DMS 273 treated with DMSO at 0.1 percent for 48 hours (cell line): ENCODE data around the gene TMEM150A.
"Not testable (repeated sequence)": the region's sequence is repeated elsewhere in the genome, so short reads cannot be mapped to it uniquely, and the experiment has no call there.

Experiments used
- DNase-seq: peaks from one replicate; lab custom pipeline; 2025; lab: John Stamatoyannopoulos, UW

Gene TMEM150A

DNA sequence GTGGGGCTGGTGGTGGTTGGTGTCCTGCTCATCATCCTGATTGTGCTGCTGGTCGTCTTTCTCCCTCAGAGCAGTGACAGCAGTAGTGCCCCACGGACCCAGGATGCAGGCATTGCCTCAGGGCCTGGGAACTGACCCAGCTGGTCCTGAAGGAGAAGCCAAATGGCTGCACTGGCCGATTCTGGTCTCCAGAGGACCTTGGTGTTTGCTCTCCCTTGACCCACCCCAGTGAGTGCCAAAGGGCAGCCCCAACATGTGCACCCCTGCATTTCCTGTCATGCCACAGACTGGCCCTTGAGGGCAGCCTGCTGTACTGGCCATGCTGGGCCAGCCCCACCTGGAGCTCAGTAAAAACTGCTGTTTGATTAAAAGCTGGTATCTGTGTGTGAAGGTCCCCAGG lies 9.5 kb downstream of the TMEM150A start:
- DNase-seq, result no peak

DNA sequence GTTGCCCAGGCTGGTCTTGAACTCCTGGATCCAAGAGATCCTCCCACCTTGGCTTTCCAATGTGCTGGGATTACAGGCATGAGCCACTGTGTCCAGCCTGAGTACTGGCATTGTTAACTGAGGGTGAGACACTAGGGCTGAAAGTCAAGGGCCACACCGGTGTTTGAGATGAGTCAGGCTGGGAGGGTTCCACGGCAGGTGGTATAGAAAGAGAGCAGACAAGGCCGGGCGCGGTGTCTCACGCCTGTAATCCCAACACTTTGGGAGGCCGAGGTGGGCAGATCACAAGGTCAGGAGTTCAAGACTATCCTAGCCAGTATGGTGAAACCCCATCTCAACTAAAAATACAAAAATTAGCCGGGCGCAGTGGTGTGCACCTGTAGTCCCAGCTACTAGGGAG lies 10.2 kb downstream of the TMEM150A start:
- DNase-seq, result not testable (repeated sequence)

DNA sequence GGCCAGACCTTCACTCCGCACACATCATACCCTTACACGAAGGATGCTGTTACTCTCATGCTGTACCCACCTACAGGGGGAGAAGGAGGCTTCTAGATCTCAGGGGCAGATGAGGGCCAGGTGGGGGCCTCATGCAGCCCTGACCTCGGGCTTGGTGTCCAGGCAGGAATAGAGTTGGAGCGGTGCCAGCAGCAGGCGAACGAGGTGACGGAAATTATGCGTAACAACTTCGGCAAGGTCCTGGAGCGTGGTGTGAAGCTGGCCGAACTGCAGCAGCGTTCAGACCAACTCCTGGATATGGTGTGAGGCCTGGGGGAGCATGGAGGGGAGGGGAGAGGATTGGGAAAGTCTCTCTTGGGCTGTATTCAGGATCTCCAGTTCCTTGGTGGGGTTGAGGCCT lies 10.9 kb downstream of the TMEM150A start:
- no peak for DNase-seq

DNA sequence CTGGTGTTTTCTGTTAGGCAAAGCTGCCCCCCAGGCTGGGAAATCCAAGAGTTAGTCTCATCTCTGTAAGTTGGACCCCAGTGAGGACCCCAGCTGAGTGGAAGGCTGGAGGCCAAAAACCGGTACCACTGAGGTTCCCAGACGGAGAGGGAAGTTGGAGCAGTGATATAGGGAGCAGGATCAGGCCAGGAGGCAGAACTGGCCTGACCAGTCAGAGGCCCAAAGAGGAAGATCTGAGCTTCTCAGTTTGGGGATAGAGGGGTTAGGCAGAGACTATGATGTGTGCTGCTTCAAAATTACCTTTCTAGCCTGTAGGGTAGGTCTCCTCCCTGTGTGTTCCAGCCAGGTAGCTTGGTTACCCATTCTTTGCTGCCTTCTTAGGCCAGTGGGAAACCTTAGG lies 11.5 kb downstream of the TMEM150A start:
- no peak for DNase-seq

DNA sequence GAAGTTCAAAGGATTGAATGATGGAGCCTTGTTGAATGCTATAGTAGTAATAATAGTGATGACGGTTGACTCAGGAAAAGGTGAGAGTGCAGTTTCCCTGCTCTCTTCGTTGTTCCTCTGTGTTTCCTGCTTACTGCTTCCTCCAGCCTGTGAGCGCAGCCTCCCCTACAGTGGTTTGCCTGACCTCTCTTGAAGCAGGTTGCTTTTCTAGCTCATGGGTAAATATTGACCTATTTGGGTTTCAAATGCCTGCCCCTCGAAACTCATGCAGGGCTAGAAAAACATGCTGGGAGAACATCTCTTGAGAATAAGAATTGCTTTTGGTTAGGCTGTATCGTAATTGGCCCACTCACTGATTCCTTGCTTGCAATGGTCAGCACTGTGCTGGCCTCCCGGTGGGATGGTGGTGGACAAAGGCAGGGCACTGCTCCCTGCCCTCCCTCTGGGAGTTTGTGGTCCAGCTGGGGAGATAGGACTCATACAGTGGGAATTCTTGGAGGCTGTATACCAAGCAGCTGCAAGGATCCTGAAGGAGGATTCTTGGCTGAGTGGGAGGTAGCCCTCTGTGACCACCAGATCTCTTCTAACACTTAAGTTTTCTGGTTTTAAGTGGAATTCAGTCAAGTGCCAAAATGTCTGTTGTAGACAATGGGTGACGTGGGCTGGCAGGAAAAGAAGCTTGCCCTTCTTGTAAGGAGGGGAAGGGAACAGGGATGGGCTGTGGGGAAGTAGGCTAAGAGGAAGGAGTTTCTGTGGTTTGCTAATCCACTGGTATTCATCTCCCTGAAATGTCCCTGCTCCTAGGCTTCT lies 12.3 kb downstream of the TMEM150A start:
- DNase-seq, result no peak

- no peak for DNase-seq
Observed at GRCh38 chr2:85589181-85589580, 13.3 kb downstream of the TMEM150A start.

DNA sequence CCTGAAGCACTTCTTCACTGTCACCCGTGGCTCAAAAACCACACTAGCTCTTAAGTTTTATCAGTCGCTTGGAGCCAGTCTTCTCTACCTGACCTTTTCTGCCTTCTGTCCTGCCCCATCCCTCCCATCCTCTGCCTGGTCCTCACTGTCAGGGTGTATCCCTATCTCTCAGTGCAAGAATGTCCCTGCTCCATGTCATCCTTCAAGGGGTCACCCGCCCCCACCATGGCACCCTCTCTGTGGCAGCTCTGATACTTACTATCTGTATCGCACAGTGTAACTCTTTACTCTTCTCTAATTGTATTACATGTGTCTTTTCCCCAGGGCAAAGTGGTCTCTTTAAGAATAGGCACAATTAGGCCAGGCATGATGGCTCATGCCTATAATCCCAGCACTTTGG lies 13.9 kb downstream of the TMEM150A start:
- DNase-seq, result no peak

- DNase-seq, result no peak
Observed at GRCh38 chr2:85588236-85588635, 14.3 kb downstream of the TMEM150A start.

- no peak for DNase-seq
Observed at GRCh38 chr2:85585781-85586105, 16.8 kb downstream of the TMEM150A start.

DNA sequence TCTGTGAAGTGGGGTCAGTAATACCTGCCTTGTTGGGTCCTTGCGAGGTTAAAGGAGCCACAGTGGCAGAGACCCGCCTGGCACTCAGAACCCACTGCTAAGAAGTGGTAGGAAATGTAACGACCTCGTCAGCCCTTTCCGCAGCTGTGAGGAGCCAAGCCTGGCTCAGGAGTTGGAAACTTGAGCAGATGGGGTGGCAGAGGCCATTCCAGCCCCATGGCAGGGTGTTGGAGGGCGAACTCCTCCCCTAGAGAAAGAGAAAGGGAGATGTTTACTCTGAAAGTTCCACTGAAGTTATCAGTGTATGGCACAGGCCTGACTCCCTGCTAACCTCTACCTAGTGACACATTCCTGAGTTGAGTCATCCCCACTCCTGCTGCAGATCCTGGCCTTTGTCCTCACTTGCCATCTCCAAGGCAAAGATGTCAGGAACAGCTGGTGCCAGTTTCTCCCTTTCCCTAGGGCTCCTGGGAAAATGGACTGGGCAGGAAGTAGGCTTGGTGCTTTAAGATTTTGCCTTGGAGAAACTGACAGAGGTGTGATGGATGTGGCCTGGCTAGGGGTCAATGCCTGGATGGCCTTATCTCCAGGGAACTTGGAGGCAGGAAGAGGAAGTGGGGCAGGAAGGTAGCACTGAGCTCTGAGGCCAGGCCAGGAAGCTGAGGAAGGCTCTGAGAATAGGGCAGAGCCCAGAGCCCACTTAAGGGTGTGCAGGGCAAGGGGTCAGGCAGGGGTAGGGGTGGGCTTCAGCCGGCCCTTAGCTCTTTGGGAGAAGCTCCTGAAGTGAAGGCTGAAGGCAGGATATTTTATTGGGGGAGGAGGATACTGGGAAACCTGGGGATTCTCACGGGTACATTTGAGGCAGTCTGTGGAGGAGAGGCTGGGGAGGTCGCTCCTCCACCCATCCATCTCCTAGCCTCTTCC lies 17.4 kb downstream of the TMEM150A start:
- DNase-seq, result no peak

DNA sequence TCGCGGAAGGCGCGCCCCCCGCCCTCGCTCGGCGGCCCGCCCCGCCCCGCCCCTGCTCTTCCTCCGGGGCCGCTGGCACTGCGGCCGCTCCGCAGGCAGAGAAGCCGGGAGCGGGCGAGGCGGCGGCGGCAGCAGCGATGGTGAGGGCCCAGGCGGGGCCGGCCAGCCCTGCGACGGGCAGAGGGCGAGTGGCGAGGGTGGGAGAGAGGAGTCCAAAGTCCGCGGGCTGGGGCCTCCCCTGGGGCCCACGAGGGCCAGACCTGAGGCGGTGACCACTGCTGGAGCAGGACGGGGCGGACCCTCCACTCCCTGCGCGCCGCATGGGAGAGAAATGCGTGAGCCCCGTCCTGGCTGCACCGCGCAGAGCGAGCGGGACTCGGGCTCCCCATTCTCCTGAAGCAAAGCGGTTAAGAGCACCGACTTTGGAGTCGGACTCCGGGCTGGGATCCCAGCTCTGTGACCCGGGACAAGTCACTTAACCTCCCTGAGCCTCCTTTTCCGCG lies 18.1 kb downstream of the TMEM150A start, which contains the start of gene VAMP5:
Gene VAMP5, plus strand, starts transcription at position 78 of the 503 bp plus-strand sequence. Its CDS starts 60 bp downstream, at position 138.
- DNase-seq, result no peak

DNA sequence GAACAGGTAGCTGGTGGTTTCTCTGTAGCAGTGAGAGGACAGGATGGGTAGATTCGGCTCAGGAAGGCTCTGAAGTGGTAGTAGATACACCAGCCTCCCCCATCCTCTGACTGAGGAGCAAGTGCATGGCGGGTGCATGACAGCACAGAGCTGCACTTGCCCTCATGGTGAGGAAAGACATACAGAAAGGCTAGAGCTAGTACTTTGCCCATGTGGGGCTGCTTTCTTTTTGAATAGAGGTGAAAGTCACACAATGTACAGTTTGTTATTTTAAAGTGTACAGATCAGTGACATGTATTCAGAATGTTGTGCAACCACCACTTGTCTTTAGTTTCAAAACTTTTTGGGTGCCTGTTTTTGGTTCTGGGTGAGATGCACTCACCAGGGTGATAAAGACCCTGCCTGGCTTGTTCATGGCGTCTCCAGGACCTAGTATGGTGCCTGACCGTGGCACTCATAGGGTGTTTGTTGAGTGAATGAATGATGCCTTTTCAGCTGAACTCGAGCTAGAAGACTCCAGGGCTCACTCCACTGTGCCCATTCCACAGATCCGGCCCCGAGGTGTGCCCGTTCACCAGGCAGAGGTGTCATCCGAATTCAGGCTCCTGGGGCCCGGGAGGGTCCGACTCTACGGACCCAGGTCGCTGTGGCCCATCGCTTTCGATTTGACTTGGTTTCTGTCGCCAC lies 18.7 kb downstream of the TMEM150A start:
- DNase-seq, result no peak

DNA sequence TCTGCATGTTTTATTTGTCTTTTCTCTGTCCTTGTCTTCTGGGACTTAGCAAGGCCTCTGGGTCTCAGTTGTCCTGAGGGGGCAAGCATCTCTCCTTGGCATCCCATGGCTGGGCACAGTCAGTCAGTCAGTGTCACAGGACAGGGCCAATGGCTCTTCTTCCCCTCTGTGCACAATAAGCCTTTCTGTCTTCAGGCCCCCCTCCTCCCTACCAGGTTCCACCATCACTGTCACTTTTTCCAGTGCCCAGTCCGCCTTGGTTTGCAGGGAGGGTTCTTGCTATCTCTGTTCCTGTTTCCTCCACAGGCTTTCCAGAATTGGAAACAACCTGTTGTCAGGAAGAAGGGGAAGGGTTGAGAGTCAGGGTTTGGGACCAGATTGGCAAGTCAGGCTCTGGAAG lies 20.0 kb downstream of the TMEM150A start:
- DNase-seq, result no peak

DNA sequence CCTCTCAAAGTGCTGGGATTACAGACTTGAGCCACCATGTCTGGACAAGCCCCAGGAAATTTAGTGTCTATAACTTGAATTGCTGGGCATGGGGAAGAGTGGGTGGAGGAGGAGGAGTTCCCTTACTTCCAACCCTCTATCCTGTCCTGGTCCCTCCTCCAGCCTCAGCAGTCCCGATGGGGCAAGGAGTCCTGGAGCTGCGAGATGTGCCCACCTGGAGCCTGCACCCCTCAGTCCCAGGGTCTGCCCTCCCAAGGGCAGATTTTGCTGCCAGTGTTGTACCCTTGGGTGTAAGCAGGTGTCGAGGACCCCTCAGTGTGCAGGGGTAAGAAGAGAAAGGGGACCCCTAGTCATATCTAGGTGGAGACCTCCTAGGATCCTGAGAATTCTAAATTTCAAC lies 22.3 kb downstream of the TMEM150A start:
- DNase-seq, result no peak

DNA sequence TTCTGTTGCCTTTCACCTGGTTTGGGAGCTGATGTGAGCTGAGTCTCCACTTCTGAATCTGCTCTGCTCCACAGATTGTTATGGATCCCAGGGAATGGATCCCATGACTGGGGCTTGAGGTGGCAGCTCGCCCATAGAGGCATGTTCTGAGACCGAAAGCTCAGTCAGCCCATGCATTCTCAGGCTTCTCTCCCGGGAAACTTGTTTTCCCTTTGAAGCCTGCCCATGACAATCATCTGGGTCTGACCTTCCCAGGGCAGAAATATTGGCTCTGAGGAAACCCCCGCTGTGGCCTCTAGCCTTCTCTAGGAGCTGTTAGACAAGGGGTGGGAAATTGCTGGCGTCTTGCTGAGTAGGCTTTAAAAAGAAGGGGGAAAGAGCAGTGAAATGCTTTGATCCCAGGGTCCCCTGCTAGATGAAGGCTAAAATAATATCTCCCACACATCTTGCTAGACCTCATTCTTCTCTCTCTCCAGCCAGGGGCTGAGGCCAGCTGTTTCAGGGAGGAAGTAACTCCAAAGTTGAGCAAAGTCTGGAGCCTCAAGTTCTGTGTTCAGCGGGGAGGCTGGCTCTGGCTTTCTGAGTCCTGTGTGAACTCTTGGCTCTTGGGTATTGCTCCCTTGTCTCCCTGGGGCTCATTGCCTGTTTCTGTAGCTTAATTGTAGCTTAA lies 23.1 kb downstream of the TMEM150A start:
- DNase-seq, result no peak

- no peak for DNase-seq
Observed at GRCh38 chr2:85578243-85579180, 24.0 kb downstream of the TMEM150A start.

GRCh38 chr2:85577386-85578242 lies 24.9 kb downstream of the TMEM150A start, which contains the start of gene VAMP8:
VAMP8 (plus strand) TSS chr2:85577586; CDS start chr2:85577647, 61 bp downstream.
- DNase-seq, result no peak

DNA sequence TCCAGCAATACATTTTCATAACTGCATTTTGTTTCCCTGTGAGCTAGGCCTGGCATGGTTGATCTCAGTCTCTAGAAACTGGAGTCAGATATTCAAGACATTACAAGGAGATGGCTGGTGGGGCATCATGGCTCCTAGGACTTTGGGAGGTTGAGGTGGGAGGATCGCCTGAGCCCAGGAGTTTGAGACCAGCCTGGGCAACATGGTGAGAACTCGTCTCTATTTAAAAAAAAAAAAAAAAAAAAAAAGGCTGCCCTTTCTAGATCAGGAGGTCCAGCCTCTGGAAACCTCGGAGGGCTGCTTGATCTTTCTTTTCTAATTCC lies 25.5 kb downstream of the TMEM150A start:
- DNase-seq, result no peak

GRCh38 chr2:85575739-85576138 lies 26.8 kb downstream of the TMEM150A start:
- no peak for DNase-seq

DNA sequence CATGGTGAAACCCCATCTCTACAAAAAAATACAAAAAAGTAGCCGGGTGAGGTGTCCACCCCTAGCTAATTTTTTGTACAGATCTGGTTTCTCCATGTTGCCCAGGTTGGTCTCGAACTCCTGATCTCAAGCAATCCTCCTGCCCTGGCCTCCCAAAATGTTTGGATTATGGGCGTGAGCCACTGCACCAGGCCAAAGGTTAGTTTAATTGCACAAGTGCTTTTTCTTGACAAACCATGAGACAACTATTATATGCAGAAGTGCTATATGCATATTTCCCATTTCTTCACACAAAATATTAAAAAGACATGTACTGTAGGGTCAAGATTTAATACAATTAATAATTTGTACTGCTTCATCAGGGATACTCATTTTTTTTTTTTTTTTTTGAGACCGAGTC lies 36.2 kb downstream of the TMEM150A start:
- DNase-seq, result no peak
